Fibroblast of pulmonary artery (primary cell): ENCODE measurements around the gene NXPH2.

Experiments
- DNase-seq: peaks from one replicate; pipeline ENCODE4 v3.0.0-alpha.2; 2010; ENCODE audit warnings: low read depth
- H3K4me3 ChIP-seq: replicated peaks from 2 replicates; pipeline ENCODE4 v1.5.1; 2011; ENCODE audit warnings: low read depth, mild to moderate bottlenecking, control low read depth, low read length, moderate library complexity
- CTCF ChIP-seq: IDR thresholded peaks from 2 replicates; pipeline ENCODE4 v1.5.1; 2011; ENCODE audit warnings: mild to moderate bottlenecking, control low read depth, low read length, inconsistent platforms; ENCODE audit errors: missing control alignments

Gene NXPH2

DNA sequence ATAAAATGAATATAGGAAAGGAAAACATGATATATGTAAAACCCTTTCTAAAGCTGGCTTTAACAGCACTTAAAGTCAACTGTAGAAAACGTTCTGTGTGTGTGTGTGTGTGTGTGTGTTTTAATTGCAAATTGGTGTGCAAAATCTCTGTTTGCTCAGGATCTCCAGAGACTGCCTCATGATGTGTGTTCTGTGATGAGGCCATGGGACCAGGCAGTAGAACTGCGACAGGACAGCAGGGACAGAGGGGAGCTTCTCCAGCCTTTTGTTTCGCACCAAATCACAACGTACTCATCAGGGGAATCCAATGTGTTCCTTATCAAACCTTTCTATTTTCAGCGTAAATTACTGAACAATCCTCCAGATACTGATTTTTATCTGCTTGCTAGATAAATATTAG, 66.7 kb downstream of the NXPH2 start:
- no peak overlapping the region for H3K4me3 ChIP-seq
- no peak for TF ChIP-seq CTCF
- DNase-seq = no peak

- DNase-seq = no peak
- no peak overlapping the region for H3K4me3 ChIP-seq
- TF ChIP-seq CTCF = no peak
Measured at GRCh38 chr2:138713069-138713496, 67.1 kb downstream of the NXPH2 start.

- no peak for DNase-seq
- no peak overlapping the region for H3K4me3 ChIP-seq
Measured at GRCh38 chr2:138712212-138712979, 67.8 kb downstream of the NXPH2 start.

GRCh38 chr2:138711812-138712211, 68.4 kb downstream of the NXPH2 start:
- no peak for DNase-seq
- H3K4me3 ChIP-seq = no peak overlapping the region
- TF ChIP-seq CTCF = no peak

More at GRCh38 chr2:138712212-138712979, 67.8 kb downstream of the NXPH2 start:
- no peak for TF ChIP-seq CTCF

DNA sequence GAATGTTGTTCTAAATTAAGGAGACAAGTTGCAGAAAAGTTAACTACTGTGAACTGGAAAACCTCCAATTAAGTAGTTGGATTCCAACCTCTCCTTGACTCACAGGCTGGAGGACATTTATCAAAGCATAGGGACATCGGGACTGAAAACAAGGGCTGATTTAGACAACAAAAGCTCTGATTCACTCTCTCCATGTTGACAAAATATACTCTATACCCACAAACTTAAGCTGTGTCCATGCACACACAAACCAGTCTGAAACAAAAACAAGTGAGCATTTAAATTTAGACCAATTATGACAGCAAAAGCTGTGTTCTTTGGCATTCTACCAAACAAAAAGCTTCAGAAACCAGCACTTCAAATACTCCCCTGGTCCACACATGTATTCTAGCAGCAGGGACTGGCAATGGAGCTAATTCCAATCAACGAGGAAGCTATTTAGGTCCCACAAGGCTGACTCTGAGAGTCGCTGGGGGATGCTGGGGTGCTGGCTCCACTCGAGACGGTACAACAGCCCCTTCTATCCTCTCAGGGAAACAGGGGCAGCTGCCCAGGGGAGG, 71.4 kb downstream of the NXPH2 start:
- DNase-seq = peak; percentile 29
- no peak for TF ChIP-seq CTCF
- H3K4me3 ChIP-seq = no peak overlapping the region

DNA sequence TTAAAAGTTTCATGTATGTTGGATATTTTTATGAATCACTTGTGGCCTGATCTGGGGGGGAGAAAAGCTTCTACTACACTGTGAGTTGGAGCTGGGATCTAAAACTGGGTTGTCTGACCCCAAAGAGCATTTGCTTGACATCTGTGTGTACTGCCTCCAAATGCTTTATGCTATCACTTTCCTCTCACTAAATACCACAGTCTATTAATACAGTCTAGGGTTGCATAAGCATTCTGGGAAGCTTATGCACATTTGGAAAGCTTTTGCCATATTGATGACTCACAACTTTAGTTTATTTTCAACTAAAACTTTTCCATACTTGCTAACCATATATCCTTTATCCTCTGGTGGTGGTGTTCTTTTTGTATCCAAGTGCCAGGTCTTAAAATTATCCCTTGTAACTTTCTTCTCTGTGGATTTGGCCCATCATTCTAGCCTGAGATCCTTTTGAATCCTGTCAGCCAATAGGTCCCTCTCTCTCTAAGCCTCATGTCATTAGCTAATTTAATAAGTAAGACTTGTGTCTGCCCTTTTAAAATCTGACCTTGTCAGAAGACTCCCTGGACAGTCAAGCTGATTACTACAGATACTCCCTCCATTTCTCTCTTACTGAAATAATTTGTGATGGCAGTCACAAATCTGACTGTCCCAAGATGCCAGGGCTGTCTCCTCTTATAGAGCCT, 72.7 kb downstream of the NXPH2 start:
- DNase-seq = peak; percentile 66
- TF ChIP-seq CTCF = no peak
- H3K4me3 ChIP-seq = no peak overlapping the region
